Stimulated activated CD8-positive, alpha-beta memory T cell treated with anti-CD3 and anti-CD28 coated beads, Interleukin-12 subunit alpha, Interleukin-12 subunit beta, amount 100 ng/mL, for 4 hours (primary cell): ENCODE data around the gene ZNF326.

Source experiments
- DNase-seq: peaks from one replicate; pipeline ENCODE4 v3.0.0-alpha.2; 2020; ENCODE audit warnings: low read depth

Gene ZNF326

GRCh38 chr1:89994805-89995597, at the start of gene ZNF326:
ZNF326 (plus strand) TSS chr1:89995110; CDS start chr1:89995258, 148 bp downstream.
- peak; percentile 91 for DNase-seq

- no peak for DNase-seq
Observed at GRCh38 chr1:89945852-89946476, 48.9 kb upstream of the ZNF326 start.

GRCh38 chr1:89946532-89946931, 48.4 kb upstream of the ZNF326 start:
- DNase-seq = no peak

GRCh38 chr1:89948722-89949345, 46.1 kb upstream of the ZNF326 start:
- DNase-seq = no peak

- DNase-seq = no peak
Observed at GRCh38 chr1:89949991-89950624, 44.8 kb upstream of the ZNF326 start.

- no peak for DNase-seq
Observed at GRCh38 chr1:89950703-89951102, 44.2 kb upstream of the ZNF326 start.

GRCh38 chr1:89951766-89952604, 42.9 kb upstream of the ZNF326 start:
- no peak for DNase-seq

- DNase-seq = no peak
Observed at GRCh38 chr1:89952605-89953130, 42.2 kb upstream of the ZNF326 start.

GRCh38 chr1:89953131-89953626, 41.7 kb upstream of the ZNF326 start:
- DNase-seq = no peak

GRCh38 chr1:89953929-89954328, 41.0 kb upstream of the ZNF326 start:
- DNase-seq = no peak

GRCh38 chr1:89954401-89954800, 40.5 kb upstream of the ZNF326 start:
- no peak for DNase-seq

- no peak for DNase-seq
Observed at GRCh38 chr1:89955311-89956205, 39.4 kb upstream of the ZNF326 start.

- no peak for DNase-seq
Observed at GRCh38 chr1:89957107-89957506, 37.8 kb upstream of the ZNF326 start.

GRCh38 chr1:89958851-89959654, 35.9 kb upstream of the ZNF326 start:
- DNase-seq = no peak

- no peak for DNase-seq
Observed at GRCh38 chr1:89959719-89960118, 35.2 kb upstream of the ZNF326 start.

GRCh38 chr1:89962024-89962741, 32.7 kb upstream of the ZNF326 start:
- DNase-seq = no peak

- no peak for DNase-seq
Observed at GRCh38 chr1:89962742-89963075, 32.2 kb upstream of the ZNF326 start.

- no peak for DNase-seq
Observed at GRCh38 chr1:89965193-89965768, 29.6 kb upstream of the ZNF326 start.
